Testis (tissue), 3 donors: ENCODE data around the gene HPSE2. TPM values are rescaled to one million over a fixed set of nuclear protein-coding genes. Genes with fewer than 3 reads are reported as not detected.

Experiments
- DNase-seq: peaks from one replicate; pipeline ENCODE4 v3.0.0-alpha.2; 2019
- H3K27ac ChIP-seq, 2 donors: fragments of 200-600 bp; sonication (generic); one replicate each; pipeline ENCODE4 v1.5.1; 2019
- H3K27me3 ChIP-seq: fragments of 200-600 bp; sonication (generic); one replicate; pipeline ENCODE4 v1.5.1; 2019
- H3K36me3 ChIP-seq: fragments of 200-600 bp; sonication (generic); one replicate; pipeline ENCODE4 v1.5.1; 2017; ENCODE audit warnings: low read depth; ENCODE audit errors: missing control alignments
- H3K4me1 ChIP-seq: fragments of 200-600 bp; sonication (generic); one replicate; pipeline ENCODE4 v1.5.1; 2019
- H3K4me3 ChIP-seq, 2 donors: fragments of 200-600 bp; sonication (generic); one replicate each; pipeline ENCODE4 v1.5.1; 2017 to 2019
- H3K9me3 ChIP-seq: fragments of 200-600 bp; sonication (generic); one replicate; pipeline ENCODE4 v1.5.1; 2017
- CTCF ChIP-seq, 3 experiments: fragments of 450-650 bp in 2 of 3; fragments of 200-600 bp in 1 of 3; sonication (generic) in 1 of 3; IDR thresholded peaks; one replicate each; pipeline ENCODE4 v1.5.1; 2016 to 2019; ENCODE audit warnings: antibody characterized with exemption in 3 of 3, mild to moderate bottlenecking in 2 of 3, moderate library complexity in 1 of 3
- POLR2A ChIP-seq: fragments of 450-650 bp; IDR thresholded peaks from one replicate; pipeline ENCODE4 v1.6.1; 2017; ENCODE audit warnings: antibody characterized with exemption, mild to moderate bottlenecking, moderate library complexity
- WGBS, 2 donors: methylation state at CpG; one replicate each; pipeline ENCODE4 v1.1.5; 2018; 5-methylcytosine and 5-hydroxymethylcytosine counted together
- intact Hi-C: fragments of 100-400 bp; cut with DNase I; formaldehyde crosslinking; loops from one replicate; pipeline ENCODE4 v1.15.1; 2023; ENCODE audit warnings: low total_unique reads
- polyA plus RNA-seq: library from polyadenylated mRNA; stranded (reverse); fragments of 350-450 nt; fragmentation: Illumina TruSeq; extraction: RNeasy Lipid Tissue Mini Kit (QIAGEN cat#74804); gene quantifications from one replicate; pipeline ENCODE4 v1.2.3, GENCODE V29; 2014; ENCODE audit warnings: low read depth, low replicate concordance; ENCODE audit not compliant: insufficient read depth
- total RNA-seq, 2 donors: library from RNA; depleted of rRNA; stranded (reverse); fragments of >200 nt; gene quantifications; one replicate each; pipeline ENCODE4 v1.2.3, GENCODE V29; 2016

Gene HPSE2
- total and polyA plus RNA-seq, 3 donors from 2014 or later = 1.7 to 4.1 (median 2.5) TPM

GRCh38 chr10:98570834-98571233 lies 664.8 kb downstream of the HPSE2 start:
- H3K4me3 ChIP-seq = no peak overlapping the region
- intact Hi-C loops = no loop called here
- no peak overlapping the region for H3K27ac ChIP-seq
- H3K36me3 ChIP-seq = no peaks in the 10 kb centered on the region
- no peak for DNase-seq
- no peaks in the 10 kb centered on the region for H3K27me3 ChIP-seq
- H3K4me1 ChIP-seq = no peaks in the 10 kb centered on the region
- 85 to 87% methylated on average over 5 of the region's 5 CpGs for WGBS, 2 donors
- H3K9me3 ChIP-seq = no peaks in the 10 kb centered on the region
- no peak for TF ChIP-seq POLR2A
- TF ChIP-seq CTCF (IDR thresholded peaks at IDR 0.05) = no peak

GRCh38 chr10:98569853-98570252 lies 665.8 kb downstream of the HPSE2 start:
- H3K27ac ChIP-seq = no peak overlapping the region
- TF ChIP-seq POLR2A = no peak
- no peak for TF ChIP-seq CTCF (IDR thresholded peaks at IDR 0.05)
- no peaks in the 10 kb centered on the region for H3K9me3 ChIP-seq
- no peak for DNase-seq
- H3K4me1 ChIP-seq = no peaks in the 10 kb centered on the region
- H3K36me3 ChIP-seq = no peaks in the 10 kb centered on the region
- no peak overlapping the region for H3K4me3 ChIP-seq
- intact Hi-C loops = no loop called here
- H3K27me3 ChIP-seq = no peaks in the 10 kb centered on the region

GRCh38 chr10:98568551-98568950 lies 667.1 kb downstream of the HPSE2 start:
- no peaks in the 10 kb centered on the region for H3K4me1 ChIP-seq
- TF ChIP-seq CTCF (IDR thresholded peaks at IDR 0.05) (no peak), POLR2A (no peak)
- no peak overlapping the region for H3K27ac ChIP-seq
- 78 to 89% methylated on average over 2 of the region's 2 CpGs for WGBS, 2 donors
- no peak overlapping the region for H3K4me3 ChIP-seq
- no peaks in the 10 kb centered on the region for H3K9me3 ChIP-seq
- intact Hi-C loops = no loop called here
- H3K27me3 ChIP-seq = no peaks in the 10 kb centered on the region
- DNase-seq = no peak
- H3K36me3 ChIP-seq = no peaks in the 10 kb centered on the region

GRCh38 chr10:98567391-98568133 lies 668.1 kb downstream of the HPSE2 start:
- WGBS, 2 donors = 63 to 68% methylated on average over 4 of the region's 4 CpGs
- Histone ChIP-seq H3K4me1 (no peaks in the 10 kb centered on the region), H3K27ac (no peak overlapping the region), H3K36me3 (no peaks in the 10 kb centered on the region), H3K4me3 (no peak overlapping the region), H3K27me3 (no peaks in the 10 kb centered on the region), H3K9me3 (no peaks in the 10 kb centered on the region)
- DNase-seq = no peak
- TF ChIP-seq POLR2A (no peak), CTCF (IDR thresholded peaks at IDR 0.05) (no peak)
- intact Hi-C loops = no loop called here

- 76 to 85% methylated on average over 2 of the region's 2 CpGs for whole genome bisulfite sequencing, 2 donors
- Histone ChIP-seq H3K36me3 (no peaks in the 10 kb centered on the region), H3K9me3 (no peaks in the 10 kb centered on the region), H3K4me1 (no peaks in the 10 kb centered on the region), H3K27ac (no peak overlapping the region), H3K4me3 (no peak overlapping the region), H3K27me3 (no peaks in the 10 kb centered on the region)
- TF ChIP-seq CTCF (IDR thresholded peaks at IDR 0.05) = no peak
- no peak for TF ChIP-seq POLR2A
- intact Hi-C loops = no loop called here
- DNase-seq = no peak
Measured at GRCh38 chr10:98563811-98564210, 671.8 kb downstream of the HPSE2 start.
